ENCODE results near the gene ZNF585A.
"Not testable (repeated sequence)": the region's sequence is repeated elsewhere in the genome, so short reads cannot be mapped to it uniquely, and the experiment has no call there.

ZNF585A gene

DNA sequence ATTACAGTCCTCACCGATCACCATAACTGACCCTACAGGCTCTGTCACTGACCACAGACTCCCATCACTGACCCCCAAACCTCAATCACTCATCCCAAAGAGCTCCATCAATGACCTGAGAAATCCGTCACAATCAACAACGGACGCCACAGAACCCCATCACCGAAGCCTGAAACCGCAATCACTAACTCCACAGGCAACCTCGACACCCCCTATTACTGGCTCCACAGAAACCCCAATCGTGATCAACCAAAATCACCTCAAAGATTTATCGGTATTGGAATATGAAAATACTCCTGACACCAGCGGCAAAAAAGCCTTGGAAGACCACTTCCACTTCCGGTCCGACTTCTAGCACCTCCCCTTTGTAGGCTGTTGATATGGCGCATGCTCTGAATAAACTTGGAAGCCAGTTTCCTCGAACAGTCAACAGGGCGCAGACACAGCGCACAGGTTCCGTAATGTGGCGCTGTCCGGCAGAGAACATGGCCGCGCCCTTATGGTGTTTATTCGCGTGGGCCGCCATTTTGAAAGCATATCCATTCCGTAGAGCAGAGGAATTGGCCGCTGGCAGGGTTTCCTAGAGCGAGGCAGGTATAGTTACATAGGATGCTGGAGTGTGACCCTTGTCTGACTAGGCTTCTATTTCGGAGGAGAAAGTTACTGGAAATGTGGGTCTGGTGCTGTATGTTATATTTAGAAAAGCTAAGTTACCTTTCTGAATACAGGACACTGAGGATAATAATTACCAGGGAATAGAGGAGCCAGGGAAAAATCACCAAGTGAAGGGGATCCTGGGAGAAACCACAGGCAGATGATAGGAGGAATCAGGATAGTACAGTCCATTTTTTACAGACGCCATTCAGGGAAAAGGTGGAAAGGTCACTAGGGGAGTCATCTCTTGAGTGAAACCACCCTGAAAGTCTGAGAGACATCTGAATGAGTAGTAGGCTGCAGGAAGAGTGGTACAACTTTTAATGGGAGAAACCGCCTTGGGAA, at the start of gene ZNF585A:
Gene ZNF585A (minus strand): TSS at position 328 of the 999 bp plus-strand sequence. CDS start 2,785 bp downstream, outside the sequence.
- peak; percentile 88 for DNase-seq

DNA sequence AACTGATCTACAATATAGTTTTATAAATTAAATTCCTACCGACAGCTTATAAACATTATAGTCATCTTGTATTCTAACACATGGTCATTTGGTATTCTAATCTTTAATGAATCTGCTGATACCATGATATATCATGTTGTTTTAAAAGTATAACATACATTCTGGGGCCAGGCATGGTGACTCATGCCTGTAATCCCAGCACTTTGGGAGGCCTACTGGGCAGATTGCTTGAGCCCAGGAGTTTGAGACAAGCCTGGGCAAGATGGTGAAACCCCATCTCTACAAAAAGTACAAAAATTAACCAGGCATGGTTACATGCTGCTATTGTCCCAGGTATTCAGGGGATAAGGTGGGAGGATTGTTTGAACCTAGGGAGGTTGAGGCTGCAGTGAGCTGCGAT, 48.6 kb upstream of the ZNF585A start:
- no peak for DNase-seq

DNA sequence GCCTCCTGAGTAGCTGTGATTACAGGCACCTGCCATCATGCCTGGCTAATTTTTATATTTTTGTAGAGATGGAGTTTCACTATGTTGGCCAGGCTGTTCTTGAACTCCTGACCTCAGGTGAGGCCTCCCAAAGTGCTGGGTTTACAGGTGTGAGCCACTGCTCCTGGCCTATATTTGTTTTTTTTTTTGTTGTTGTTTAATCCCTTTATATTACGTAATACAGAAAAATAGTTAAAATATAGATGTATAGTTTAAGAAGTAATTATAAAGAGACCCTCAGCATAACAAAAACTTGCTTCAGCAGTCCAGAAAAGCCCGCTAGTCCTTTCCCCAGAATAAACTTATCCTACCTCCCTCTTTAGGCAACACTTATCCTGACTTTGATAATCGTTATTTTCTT, 47.9 kb upstream of the ZNF585A start:
- no peak for DNase-seq

DNA sequence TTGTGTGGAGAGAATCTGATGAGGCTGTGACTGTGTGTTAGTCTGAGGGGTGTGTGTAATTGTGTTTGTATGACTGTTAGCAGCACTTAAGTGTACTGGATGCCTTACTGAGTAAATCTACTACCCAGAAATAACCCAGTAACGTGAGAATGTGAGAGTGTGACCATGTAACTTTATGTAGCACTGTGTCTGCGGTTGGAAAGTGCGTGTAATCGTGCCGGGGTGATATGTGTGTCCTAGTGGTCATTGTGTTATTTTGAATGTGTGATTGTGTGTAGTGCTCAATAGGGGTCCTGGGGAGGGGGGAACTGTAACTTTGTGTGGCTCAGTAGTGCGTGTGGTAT, 46.1 kb upstream of the ZNF585A start:
- DNase-seq: no peak

DNA sequence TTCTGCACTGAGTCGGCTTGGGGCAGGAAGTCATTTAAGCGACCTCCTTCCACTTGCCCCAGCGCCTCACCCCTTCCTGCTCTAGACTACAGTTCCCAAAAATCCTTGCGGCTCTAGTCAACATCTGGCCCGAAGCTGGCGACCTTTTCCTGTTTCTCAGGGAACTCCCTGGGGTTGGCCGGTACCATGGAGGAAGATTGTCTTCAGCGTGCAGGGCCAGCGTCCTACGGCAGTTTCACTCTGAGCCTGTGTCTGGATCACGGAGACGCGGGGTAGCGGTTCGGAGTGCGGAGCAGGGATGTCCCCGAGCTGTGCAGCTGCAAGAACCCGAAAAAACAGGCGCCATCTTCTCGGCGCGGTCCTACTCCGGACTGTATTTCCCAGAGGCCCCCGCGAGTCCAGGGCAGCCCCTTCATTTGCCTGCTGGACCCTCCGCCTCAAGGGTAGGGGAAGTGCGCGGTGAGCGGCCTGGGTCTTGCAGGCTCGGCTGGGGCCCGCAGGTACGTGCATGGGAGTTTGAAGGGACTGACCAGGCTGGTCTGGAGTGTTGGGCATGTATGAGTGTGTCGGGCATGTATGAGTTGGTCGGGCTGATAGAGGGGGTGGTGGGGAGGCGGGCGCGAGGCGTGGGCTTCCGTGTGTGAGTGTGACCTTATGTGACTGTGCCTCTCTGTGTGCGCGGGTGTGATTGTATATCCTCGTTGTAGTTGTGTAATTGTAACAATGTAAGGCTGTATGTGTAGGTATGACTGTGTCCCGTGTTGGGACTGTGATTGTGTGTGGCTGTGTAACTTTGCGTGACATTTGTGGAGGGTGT, 45.5 kb upstream of the ZNF585A start, which contains the start of gene ZNF383:
Gene ZNF383 (plus strand): TSS at position 440 of the 817 bp plus-strand sequence. CDS start 12,240 bp downstream, outside the sequence.
- peak; percentile 85 for DNase-seq

DNA sequence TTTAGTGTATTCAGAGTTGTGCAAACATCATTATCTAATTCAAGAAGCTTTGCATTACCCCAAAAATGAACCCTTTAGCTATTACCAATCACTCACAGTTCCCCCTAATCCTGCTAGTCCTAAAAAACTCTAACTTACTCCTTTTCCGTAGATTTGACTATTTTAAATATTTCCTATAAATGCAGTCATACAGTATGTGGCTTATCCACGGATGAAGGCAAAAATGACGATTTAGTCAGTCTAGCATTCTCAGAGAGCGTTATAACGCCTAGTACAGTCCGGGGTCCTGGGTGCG, 44.9 kb upstream of the ZNF585A start:
- DNase-seq: no peak

DNA sequence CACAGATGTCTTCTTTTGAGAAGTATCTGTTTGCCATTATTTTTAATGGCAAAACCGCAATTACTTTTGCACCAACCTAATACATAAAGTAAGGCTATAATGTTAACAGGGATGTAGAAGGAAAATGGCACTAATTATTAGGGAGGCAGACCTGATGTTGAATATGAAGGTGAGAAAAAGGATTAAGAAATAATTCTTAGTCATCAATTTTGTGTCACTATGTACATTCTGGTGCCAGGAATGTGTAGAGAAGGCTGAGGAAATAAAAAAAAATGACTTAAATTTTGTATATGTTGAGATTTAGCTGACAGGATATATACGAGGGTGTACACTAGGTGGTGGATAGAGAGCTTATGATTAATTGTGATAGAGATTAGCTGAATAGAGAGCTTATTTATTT, 25.3 kb upstream of the ZNF585A start:
- no peak for DNase-seq

DNA sequence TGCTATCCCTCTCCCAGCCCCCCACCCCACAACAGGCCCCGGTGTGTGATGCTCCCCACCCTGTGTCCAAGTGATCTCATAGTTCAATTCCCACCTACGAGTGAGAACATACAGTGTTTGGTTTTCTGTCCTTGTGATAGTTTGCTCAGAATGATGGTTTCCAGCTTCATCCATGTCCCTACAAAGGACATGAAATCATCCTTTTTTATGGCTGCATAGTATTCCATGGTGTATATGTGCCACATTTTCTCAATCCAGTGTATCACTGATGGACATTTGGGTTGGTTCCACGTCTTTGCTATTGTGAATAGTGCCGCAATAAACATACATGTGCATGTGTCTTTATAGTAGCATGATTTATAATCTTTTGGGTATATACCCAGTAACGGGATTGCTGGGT, 24.6 kb upstream of the ZNF585A start:
- DNase-seq: not testable (repeated sequence)

DNA sequence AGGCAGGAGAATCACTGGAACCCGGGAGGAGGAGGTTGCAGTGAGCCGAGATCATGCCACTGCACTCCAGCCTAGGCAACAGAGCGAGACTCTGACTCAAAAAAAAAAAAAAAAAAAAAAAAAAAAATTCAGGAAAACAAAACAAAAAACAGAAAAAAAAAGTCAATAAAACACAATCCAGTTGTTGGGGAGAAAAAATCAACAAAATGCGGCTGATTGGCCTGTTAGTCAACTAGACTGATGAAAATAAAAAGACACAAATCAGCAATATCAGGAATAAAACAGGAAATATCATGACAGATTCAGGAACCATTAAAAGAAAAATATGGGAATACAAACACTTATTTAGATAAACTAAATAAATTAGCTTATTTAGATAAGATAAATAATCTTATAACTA, 22.8 kb upstream of the ZNF585A start:
- not testable (repeated sequence) for DNase-seq

DNA sequence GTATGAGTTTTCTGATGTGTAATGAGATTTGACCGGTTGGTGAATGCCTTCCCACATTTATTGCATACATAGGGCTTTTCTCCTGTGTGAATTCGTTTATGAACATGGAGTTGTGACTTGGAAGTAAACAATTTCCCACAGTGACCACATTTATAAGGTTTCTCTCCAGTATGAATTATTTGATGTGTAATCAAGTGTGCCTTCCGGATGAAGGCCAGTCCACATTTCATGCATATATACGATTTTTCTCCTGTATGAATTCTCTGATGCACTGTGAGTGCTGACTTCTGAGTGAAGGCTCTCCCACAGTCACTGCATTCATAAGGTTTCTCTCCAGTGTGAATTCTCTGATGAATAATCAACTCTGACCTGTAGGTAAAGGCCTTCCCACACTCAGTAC, 13.6 kb upstream of the ZNF585A start:
- not testable (repeated sequence) for DNase-seq

DNA sequence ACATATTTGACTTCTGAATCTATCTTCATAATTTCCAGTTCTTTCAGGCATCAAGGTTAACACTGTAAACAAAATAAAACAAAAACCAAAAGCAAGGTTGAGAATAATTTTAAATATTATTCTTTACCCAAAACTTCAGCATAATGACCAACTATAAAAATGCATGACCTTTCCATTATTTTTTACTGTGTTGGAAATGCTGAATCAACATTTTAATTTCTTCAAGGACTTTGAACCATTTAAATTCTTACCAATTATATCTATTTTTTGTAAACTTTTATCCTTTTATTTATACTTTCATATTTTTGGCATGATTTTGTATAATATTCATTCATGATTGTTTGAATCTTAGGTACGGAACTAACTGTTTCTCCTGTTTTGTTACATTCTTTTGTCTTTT, 6.9 kb downstream of the ZNF585A start:
- no peak for DNase-seq

DNA sequence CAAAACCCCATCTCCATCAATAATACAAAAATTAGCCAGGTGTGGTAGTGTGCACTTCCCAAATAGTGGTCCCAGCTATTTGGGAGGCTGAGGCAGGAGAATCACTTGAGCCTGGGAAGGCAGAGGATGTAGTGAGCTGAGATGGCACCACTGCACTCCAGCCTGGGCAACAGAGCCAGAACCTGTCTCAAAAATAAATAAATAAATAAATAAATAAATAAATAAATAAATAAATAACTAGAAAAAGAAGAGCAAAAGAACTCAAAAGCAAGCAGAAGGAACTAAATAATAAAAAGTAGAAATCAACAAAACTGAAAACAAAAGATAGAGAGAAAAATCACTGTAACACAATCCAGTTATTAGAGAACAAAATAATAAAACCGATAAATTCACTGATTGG, 12.3 kb downstream of the ZNF585A start:
- DNase-seq: no peak

DNA sequence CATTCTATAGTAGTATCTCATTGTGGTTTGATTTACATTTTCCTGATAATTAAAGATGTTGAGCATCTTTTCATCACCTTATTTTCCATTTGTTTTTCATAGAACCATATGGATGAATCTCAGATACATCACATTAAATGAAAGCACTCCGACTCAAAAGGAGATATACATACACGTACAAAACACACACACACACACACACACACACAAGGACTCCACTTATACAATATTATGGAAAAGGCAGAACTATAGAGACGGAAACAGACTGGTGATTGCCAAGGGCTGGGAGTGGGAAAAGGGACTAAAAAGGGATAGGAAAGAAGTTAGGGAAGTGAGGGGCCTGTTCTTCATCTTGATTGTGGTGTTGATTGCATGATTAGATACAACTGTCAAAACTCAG, 24.3 kb downstream of the ZNF585A start:
- DNase-seq: no peak

DNA sequence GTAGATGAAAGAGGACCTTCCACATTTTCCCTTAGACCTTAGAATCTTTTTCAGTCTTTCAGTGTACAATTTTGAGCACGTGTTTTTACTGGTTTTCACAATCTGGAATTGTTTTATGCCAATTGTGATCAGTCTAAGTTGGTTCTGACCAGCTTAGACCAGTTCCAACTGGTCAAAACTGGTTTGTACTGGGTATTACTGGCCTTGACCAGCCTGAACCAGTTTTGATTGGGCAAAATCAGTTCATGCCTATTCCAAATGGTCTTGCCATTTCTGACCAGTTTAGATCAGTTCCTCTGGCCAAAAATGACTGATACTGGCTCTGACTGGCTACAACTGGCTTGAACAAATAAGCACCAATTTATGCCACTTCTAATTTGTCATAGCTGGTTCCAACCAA, 36.4 kb downstream of the ZNF585A start:
- DNase-seq: no peak

DNA sequence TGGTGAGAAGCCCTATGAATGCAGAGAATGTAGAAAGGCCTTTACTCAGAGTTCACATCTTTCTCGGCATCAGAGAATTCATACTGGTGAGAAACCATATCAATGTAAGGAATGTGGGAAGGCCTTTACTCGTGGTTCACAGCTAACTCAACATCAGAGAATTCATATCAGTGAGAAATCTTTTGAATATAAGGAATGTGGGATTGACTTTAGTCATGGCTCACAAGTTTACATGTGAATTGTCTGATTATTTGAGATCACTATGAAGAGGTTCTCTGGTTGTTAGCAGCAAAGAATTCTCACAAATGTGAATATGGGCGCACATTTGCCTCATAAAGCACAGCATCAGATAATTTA, 43.7 kb downstream of the ZNF585A start:
- no peak for DNase-seq

DNA sequence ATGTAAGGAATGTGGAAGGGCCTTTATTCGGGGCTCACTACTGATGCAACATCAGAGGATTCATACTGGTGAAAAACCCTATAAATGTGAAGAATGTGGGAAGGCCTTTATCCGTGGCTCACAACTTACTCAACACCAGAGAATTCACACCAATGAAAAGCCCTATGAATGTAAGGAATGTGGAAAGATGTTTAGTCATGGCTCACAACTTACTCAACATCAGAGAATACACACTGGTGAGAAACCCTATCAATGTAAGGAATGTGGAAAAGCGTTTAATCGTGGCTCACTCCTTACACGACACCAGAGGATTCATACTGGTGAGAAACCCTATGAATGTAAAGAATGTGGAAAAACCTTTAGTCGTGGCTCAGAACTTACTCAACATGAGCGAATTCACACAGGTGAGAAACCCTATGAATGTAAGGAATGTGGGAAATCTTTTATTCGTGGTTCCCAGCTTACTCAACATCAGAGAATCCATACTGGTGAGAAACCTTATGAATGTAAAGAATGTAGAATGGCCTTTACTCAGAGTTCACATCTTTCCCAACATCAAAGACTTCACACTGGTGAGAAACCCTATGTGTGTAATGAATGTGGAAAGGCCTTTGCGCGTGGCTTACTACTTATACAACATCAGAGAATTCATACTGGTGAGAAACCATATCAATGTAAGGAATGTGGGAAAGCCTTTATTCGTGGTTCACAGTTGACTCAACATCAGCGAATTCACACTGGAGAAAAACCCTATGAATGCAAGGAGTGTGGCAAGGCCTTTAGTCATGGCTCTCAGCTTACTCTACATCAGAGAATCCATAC, 44.3 kb downstream of the ZNF585A start:
- DNase-seq: no peak

DNA sequence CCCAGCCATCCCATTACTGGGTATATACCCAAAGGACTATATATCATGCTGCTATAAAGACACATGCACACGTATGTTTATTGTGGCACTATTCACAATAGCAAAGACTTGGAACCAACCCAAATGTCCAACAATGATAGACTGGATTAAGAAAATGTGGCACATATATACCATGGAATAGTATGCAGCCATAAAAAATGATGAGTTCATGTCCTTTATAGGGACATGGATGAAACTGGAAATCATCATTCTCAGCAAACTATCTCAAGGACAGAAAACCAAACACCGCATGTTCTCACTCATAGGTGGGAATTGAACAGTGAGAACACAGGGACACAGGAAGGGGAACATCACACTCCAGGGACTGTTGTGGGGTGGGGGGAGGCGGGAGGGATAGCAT, 50.4 kb downstream of the ZNF585A start:
- DNase-seq: not testable (repeated sequence)

DNA sequence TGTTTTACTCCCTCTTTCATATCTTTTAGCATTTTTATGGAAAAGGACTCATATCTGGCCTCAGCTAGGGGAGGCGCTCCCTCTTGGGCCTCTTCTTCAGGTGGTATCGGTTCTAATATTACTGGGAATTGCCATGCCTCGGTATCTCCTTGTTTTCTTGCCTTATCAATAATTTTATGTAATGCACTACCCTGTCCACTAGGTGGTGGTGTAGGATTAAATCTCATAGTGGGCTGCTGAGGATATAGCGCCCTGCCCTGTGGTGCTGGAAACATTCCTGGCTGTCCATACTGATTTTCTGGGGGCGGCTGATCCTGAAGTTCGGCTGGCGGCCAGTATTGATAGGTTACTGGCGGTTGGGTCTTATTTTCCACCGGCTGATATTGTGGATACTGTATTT, 58.5 kb downstream of the ZNF585A start:
- DNase-seq: no peak

DNA sequence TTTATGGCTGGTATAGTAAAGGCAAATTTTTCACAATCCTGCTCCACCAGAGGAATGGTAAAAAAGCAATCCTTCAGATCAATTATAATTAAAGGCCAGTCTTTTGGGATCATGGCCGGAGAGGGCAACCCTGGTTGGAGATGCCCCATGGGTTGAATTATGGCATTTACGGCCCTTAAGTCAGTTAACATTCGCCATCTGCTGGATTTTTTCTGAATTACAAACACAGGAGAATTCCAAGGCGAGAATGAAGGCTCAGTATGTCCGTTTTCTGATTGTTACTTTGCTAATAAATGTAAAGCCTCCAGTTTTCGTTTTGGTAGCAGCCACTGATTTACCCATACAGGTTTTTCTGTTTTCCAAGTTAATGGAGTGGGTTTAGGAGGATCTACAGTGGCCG, 60.7 kb downstream of the ZNF585A start:
- not testable (repeated sequence) for DNase-seq

DNA sequence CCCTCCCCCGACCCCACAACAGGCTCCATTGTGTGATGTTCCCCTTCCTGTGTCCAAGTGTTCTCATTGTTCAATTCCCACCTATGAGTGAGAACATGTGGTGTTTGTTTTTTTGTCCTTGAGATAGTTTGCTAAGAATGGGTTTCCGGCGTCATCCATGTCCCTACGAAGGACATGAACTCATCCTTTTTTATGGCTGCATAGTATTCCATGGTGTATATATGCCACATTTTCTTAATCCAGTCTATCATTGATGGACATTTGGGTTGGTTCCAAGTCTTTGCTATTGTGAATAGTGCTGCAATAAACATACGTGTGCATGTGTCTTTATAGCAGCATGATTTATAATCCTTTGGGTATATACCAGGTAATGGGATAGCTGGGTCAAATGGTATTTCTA, 68.4 kb downstream of the ZNF585A start:
- not testable (repeated sequence) for DNase-seq

DNA sequence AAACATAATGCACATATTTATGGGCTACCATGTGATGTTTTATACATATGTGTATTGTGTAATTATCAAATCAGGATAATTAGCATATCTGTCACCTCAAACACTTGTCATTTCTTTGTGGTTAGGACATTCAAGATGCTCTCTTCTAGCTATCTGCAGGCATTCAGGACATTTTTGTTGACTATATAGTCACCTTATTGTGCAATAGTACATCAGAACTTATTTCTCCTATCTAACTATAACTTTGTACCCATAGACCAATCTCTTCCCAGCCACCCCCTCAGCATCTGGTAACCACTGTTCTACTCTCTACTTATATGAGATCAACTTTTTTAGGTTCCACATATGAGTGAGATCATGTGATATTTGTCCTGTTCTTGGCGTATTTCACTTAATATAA, 73.9 kb downstream of the ZNF585A start:
- no peak for DNase-seq

DNA sequence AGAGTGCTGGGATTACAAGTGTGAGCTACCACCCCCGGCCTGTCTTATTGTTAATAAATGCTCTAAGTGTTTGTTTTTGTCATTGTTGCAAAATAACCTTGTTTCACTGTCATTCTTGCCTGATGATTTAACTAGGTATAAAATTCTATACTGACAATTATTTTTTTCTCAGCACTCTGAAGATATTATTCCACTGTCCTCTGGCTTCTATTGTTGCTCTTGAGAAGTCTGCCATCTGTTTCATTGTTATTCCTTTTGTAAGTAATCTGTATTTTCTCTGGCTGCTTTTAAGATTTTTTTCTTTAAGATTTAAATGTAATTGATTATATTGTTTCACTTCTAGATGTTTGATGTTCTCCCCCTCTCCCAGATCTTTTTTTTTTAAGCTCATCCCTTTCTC, 76.6 kb downstream of the ZNF585A start:
- no peak for DNase-seq

Data from NCI-H510A (cell line).